ENCODE measurements around the gene TMEM108.

- no peak for TF ChIP-seq EZH2 (IDR thresholded peaks at IDR 0.05)
- no peak for TF ChIP-seq POLR2AphosphoS5 (IDR thresholded peaks at IDR 0.05; ENCODE audit: borderline replicate concordance, low read depth, low read length)
These were observed 189.6 kb downstream of the TMEM108 start for GRCh38 chr3:133227813-133228212.
